OCI-LY7 (cell line): ENCODE data around the gene CEP68. TPM values are rescaled to one million over a fixed set of nuclear protein-coding genes. Genes with fewer than 3 reads are reported as not detected.
A peak's percentile ranks its signal among the peaks of the same experiment; 100 is the strongest.
"Not testable (repeated sequence)": the region's sequence is repeated elsewhere in the genome, so short reads cannot be mapped to it uniquely, and the experiment has no call there.

ENCODE experiments used
- BruUV-seq: library from RNA; stranded (reverse); fragments of 400-500 nt; replicated peaks from 2 replicates; lab custom pipeline; 2021; lab: Mats Ljungman, UMichigan
- CTCF ChIA-PET: fragments of 300-600 bp; sonication (Branson Sonifier 250); formaldehyde crosslinking; loops from one replicate; lab custom pipeline; 2022; ENCODE audit warnings: antibody characterized with exemption; ENCODE audit not compliant: unreplicated experiment; lab: Charles Lee
- POLR2A ChIA-PET: fragments of 300-600 bp; sonication (Branson Sonifier 250); formaldehyde crosslinking; loops from one replicate; lab custom pipeline; 2022; ENCODE audit warnings: antibody characterized with exemption; lab: Charles Lee
- DNase-seq: peaks from one replicate; pipeline ENCODE4 v3.0.0-alpha.2; 2015; ENCODE audit warnings: low spot score
- H2AFZ ChIP-seq: fragments of 200-600 bp; sonication (generic), shearing (Covaris generic); 2 replicates; pipeline ENCODE4 v1.6.1; 2014; ENCODE audit warnings: mild to moderate bottlenecking, antibody characterized with exemption, low read length, moderate library complexity
- H3K27ac ChIP-seq: fragments of 200-600 bp; sonication (generic); 2 replicates; pipeline ENCODE4 v1.5.1; 2014; ENCODE audit warnings: mixed run types, low read depth, mild to moderate bottlenecking, moderate library complexity, low read length, inconsistent platforms; ENCODE audit not compliant: poor library complexity, severe bottlenecking
- H3K36me3 ChIP-seq: fragments of 200-600 bp; sonication (generic); 2 replicates; pipeline ENCODE4 v1.6.1; 2014; ENCODE audit warnings: mild to moderate bottlenecking, antibody characterized with exemption, low read length, moderate library complexity, mixed read lengths; ENCODE audit not compliant: insufficient read depth
- H3K4me1 ChIP-seq: fragments of 200-600 bp; sonication (generic); 2 replicates; pipeline ENCODE4 v1.5.1; 2014; ENCODE audit warnings: mild to moderate bottlenecking, low read length; ENCODE audit not compliant: insufficient read depth, poor library complexity, severe bottlenecking
- H3K4me2 ChIP-seq: fragments of 200-600 bp; sonication (generic); 2 replicates; pipeline ENCODE4 v1.6.1; 2014; ENCODE audit warnings: mild to moderate bottlenecking, low read length
- H3K4me3 ChIP-seq: fragments of 200-600 bp; sonication (generic); 2 replicates; pipeline ENCODE4 v1.5.1; 2014; ENCODE audit warnings: mild to moderate bottlenecking, low read depth, low read length; ENCODE audit not compliant: poor library complexity, severe bottlenecking
- H3K79me2 ChIP-seq: fragments of 200-600 bp; sonication (generic); 2 replicates; pipeline ENCODE4 v1.6.1; 2016; ENCODE audit warnings: low read depth, mild to moderate bottlenecking, low read length, moderate library complexity, mixed read lengths; ENCODE audit not compliant: insufficient read depth
- H3K9me2 ChIP-seq: fragments of 200-600 bp; sonication (generic); 2 replicates; pipeline ENCODE4 v1.6.1; 2016; ENCODE audit warnings: mild to moderate bottlenecking, low read length, mixed read lengths; ENCODE audit not compliant: insufficient read depth
- H3K9me3 ChIP-seq: fragments of 200-600 bp; sonication (generic); 2 replicates; pipeline ENCODE4 v1.6.1; 2014; ENCODE audit warnings: mild to moderate bottlenecking, mixed run types, low read length, mixed read lengths
- H4K20me1 ChIP-seq: fragments of 200-600 bp; sonication (generic); 2 replicates; pipeline ENCODE4 v1.6.1; 2014; ENCODE audit warnings: mild to moderate bottlenecking, antibody characterized with exemption, low read length, moderate library complexity, mixed read lengths; ENCODE audit not compliant: insufficient read depth
- CTCF ChIP-seq: fragments of 200-600 bp; sonication (generic); conservative IDR thresholded peaks from 2 replicates; pipeline ENCODE4 v1.5.1; 2014; ENCODE audit warnings: mild to moderate bottlenecking, antibody characterized with exemption, low read length, moderate library complexity, mixed read lengths
- EZH2phosphoT487 ChIP-seq: fragments of 200-600 bp; sonication (generic); IDR thresholded peaks from 2 replicates; pipeline ENCODE4 v1.6.1; 2018; ENCODE audit warnings: low read depth, borderline replicate concordance, mild to moderate bottlenecking, mixed run types, antibody characterized with exemption, low read length, moderate library complexity, mixed read lengths
- intact Hi-C: fragments of 100-400 bp; cut with micrococcal nuclease; formaldehyde crosslinking; loops from one replicate; pipeline ENCODE4 v1.10.0; 2022; ENCODE audit not compliant: unreplicated experiment
- total RNA-seq, 2 experiments: library from RNA; depleted of rRNA in 1 of 2; stranded (reverse); fragments of >200 nt in 1 of 2; shearing (Covaris generic) in 1 of 2; gene quantifications; 2 replicates each; pipeline ENCODE4 v1.2.3, GENCODE V29; 2014 to 2022

CEP68 gene
- total RNA-seq, 2 experiments from 2014 or later = 8.7 to 17.1 TPM

DNA sequence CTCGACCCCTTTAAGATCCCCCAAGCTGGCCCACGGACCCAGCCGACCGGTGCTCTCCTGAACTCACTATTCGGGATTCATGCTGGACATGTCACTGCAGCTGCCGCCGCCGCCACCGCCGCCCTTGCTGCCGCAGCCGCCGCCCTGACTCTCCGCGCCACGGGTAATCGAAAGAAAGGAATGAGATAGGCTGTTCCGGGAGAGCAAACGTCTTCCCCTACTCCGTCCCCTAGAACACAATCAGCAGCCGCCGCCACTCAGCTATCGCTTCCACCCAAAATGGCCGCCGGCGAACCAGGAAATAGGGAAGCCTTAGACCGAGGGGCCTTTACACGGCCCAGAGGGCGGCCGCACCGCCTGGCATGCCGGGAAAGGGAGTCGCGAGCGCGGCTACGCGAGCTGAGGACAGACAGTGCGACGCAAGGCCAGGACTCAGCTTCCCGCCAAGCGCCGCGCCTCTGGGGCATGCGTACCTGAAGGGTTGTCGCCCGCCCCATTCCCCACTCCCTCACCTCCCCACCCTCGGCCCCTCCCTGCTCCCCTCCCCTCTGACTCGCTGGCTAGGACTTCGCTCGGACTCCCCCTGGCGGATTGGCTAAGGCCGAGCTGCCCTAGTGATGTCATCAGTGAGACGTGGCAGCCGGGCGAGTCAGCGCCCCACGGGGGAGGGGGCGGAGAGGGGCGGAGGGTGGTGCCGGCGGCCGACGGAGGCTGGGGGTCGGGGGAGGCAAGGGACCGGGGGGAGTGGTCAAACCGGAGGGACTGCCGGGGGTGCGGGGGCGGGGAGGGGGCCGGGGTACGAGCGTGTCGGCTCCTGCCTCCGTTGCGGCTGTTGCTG is 73.8 kb downstream of the CEP68 start, which contains the start of gene RAB1A:
Gene RAB1A (minus strand): TSS at position 281 of the 838 bp plus-strand sequence. CDS start 191 bp downstream, at position 90.
- Histone ChIP-seq H3K36me3 (peaks cover 4% of the 10 kb centered on the region; the same call in 1 of the 2 replicates), H3K4me2 (peak within 1 kb of the TSS; percentile 99), H3K4me3 (peak within 1 kb of the TSS; percentile 93), H3K27ac (peak within 1 kb of the TSS; percentile 58), H3K9me2 (no peaks in the 10 kb centered on the region), H3K4me1 (peaks cover 28% of the 10 kb centered on the region), H2AFZ (peak within 1 kb of the TSS; percentile 71), H3K9me3 (no peaks in the 10 kb centered on the region), H3K79me2 (peaks cover 48% of the 10 kb centered on the region), H4K20me1 (peaks cover 17% of the 10 kb centered on the region; the same call in 1 of the 2 replicates)
- DNase-seq = peak; percentile 100
- intact Hi-C loops = loop anchor here (1.0 to 2.0 kb wide), 3 partner anchors 31 to 65 kb away; no protein-coding TSS in a partner anchor
- peak; percentile 35 for TF ChIP-seq CTCF
- TF ChIP-seq EZH2phosphoT487 = no peak
- ChIA-PET CTCF (interaction anchor here (0.6 to 1.3 kb wide), 10 partner anchors 13 to 308 kb away, joined by 3 to 6 read pairs (median 4); partner anchors contain the start of gene ACTR2), POLR2A (interaction anchor here (0.6 to 3.2 kb wide), 18 partner anchors 9 to 397 kb away, joined by 3 to 20 read pairs (median 5); partner anchors contain the start of gene CEP68)
- no TSS peak for BruUV-seq

GRCh38 chr2:65130664-65131175 is 74.5 kb downstream of the CEP68 start:
- intact Hi-C loops = loop anchor here (1.0 to 2.0 kb wide), 3 partner anchors 30 to 65 kb away; no protein-coding TSS in a partner anchor

DNA sequence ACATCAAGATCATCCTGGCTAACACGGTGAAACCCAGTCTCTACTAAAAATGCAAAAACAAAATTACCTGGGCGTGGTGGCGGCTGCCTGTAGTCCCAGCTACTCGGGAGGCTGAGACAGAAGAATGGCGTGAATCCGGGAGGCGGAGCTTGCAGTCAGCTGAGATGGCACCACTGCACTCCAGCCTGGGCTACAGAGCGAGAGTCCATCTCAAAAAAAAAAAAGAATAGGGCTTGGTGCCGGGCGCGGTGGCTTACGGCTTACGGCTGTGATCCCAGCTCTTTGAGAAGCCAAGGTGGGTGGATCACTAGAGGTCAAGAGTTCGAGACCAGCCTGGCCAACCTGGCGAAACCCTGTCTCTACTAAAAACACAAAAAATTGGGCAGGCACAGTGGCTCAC is 76.7 kb downstream of the CEP68 start:
- intact Hi-C loops, BruUV-seq, DNase-seq: not testable (repeated sequence)

More at GRCh38 chr2:65130664-65131175, 74.5 kb downstream of the CEP68 start:
- ChIA-PET CTCF (interaction anchor here (0.6 to 1.3 kb wide), 4 partner anchors 12 to 307 kb away, joined by 3 to 6 read pairs (median 4); no protein-coding TSS in a partner anchor), POLR2A (interaction anchor here (0.6 to 3.2 kb wide), 12 partner anchors 8 to 75 kb away, joined by 3 to 20 read pairs (median 6); partner anchors contain the start of gene CEP68)
- BruUV-seq = no TSS peak
- Histone ChIP-seq H3K4me2 (peak overlapping the region; percentile 65), H3K79me2 (peaks cover 41% of the 10 kb centered on the region), H3K4me3 (peak overlapping the region; percentile 67), H3K9me3 (no peaks in the 10 kb centered on the region), H3K4me1 (peaks cover 28% of the 10 kb centered on the region), H2AFZ (peak overlapping the region; percentile 71), H3K27ac (no peak overlapping the region), H3K9me2 (no peaks in the 10 kb centered on the region), H3K36me3 (peaks cover 4% of the 10 kb centered on the region; the same call in 1 of the 2 replicates), H4K20me1 (peaks cover 17% of the 10 kb centered on the region; the same call in 1 of the 2 replicates)
- DNase-seq = no peak
- TF ChIP-seq EZH2phosphoT487 (no peak), CTCF (peak; percentile 21; the same call in 1 of the 2 replicates)

More for the DNA sequence above, 76.7 kb downstream of the CEP68 start:
- H3K4me1 ChIP-seq = peaks cover 16% of the 10 kb centered on the region
- H4K20me1 ChIP-seq = peaks cover 13% of the 10 kb centered on the region; the same call in 1 of the 2 replicates
- H3K9me3 ChIP-seq, H3K27ac ChIP-seq, CTCF ChIA-PET, H3K4me2 ChIP-seq, H3K9me2 ChIP-seq, H2AFZ ChIP-seq, H3K36me3 ChIP-seq, H3K4me3 ChIP-seq: not testable (repeated sequence)
- peaks cover 19% of the 10 kb centered on the region for H3K79me2 ChIP-seq
- POLR2A ChIA-PET = interaction anchor here (0.6 to 2.6 kb wide), 7 partner anchors 15 to 77 kb away, joined by 3 to 9 read pairs (median 5); no protein-coding TSS in a partner anchor
